ENCODE data around the gene ALDH6A1. TPM values are rescaled to one million over a fixed set of nuclear protein-coding genes. Genes with fewer than 3 reads are reported as not detected.

ALDH6A1 gene
- total and polyA plus RNA-seq, 2 of the 13 experiments (the other 11 are each of a cell fraction or from before 2014, with no cell fraction given): 26.9 to 49.9 TPM

DNA sequence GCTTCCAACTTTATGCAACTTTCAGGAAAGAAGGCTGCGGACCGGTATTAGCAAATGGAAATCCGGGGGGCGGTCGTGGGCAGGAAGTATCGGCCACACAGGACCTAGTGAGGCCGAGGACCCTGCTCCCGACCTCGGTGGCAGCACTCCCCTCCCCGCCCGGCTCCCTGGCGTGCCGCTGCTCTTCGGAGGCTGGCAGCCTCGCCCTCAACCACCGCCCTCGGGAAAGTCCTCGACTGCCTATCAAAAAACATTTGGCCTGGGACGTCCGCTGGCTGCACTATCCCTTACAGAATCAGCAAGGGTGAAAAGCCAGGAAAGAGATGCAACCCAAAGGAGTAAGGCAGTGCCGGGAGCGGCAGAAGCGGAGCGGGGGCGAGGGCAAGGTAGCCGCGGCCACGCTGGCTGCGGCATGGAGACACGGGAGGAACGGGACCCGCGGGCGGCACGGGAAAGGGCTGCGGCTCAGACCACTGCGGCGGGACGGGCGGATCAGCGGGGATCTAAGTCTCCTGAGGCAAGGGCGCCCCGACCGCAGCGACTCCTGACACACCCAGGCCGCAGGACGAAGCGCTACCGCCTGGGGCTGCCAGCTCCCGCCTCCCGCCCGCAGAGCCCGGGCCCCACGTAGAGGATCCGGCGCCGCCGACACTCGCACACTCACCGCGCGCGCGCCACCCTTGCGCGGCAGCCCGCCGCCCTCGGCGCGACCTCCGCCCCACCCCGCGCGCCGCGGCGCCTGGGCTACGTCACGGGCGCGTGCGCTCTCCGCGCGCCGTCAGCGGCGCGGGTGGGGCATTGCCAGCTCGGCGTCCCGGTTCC lies 65.5 kb downstream of the ALDH6A1 start, which contains the start of the genes BBOF1 and ENTPD5 (continued):
- TF ChIP-seq, protein P1, sequence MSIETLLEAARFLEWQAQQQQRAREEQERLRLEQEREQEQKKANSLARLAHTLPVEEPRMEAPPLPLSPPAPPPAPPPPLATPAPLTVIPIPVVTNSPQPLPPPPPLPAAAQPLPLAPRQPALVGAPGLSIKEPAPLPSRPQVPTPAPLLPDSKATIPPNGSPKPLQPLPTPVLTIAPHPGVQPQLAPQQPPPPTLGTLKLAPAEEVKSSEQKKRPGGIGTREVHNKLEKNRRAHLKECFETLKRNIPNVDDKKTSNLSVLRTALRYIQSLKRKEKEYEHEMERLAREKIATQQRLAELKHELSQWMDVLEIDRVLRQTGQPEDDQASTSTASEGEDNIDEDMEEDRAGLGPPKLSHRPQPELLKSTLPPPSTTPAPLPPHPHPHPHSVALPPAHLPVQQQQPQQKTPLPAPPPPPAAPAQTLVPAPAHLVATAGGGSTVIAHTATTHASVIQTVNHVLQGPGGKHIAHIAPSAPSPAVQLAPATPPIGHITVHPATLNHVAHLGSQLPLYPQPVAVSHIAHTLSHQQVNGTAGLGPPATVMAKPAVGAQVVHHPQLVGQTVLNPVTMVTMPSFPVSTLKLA (IDR thresholded peaks at IDR 0.05): no peak
- TF ChIP-seq, protein P2, sequence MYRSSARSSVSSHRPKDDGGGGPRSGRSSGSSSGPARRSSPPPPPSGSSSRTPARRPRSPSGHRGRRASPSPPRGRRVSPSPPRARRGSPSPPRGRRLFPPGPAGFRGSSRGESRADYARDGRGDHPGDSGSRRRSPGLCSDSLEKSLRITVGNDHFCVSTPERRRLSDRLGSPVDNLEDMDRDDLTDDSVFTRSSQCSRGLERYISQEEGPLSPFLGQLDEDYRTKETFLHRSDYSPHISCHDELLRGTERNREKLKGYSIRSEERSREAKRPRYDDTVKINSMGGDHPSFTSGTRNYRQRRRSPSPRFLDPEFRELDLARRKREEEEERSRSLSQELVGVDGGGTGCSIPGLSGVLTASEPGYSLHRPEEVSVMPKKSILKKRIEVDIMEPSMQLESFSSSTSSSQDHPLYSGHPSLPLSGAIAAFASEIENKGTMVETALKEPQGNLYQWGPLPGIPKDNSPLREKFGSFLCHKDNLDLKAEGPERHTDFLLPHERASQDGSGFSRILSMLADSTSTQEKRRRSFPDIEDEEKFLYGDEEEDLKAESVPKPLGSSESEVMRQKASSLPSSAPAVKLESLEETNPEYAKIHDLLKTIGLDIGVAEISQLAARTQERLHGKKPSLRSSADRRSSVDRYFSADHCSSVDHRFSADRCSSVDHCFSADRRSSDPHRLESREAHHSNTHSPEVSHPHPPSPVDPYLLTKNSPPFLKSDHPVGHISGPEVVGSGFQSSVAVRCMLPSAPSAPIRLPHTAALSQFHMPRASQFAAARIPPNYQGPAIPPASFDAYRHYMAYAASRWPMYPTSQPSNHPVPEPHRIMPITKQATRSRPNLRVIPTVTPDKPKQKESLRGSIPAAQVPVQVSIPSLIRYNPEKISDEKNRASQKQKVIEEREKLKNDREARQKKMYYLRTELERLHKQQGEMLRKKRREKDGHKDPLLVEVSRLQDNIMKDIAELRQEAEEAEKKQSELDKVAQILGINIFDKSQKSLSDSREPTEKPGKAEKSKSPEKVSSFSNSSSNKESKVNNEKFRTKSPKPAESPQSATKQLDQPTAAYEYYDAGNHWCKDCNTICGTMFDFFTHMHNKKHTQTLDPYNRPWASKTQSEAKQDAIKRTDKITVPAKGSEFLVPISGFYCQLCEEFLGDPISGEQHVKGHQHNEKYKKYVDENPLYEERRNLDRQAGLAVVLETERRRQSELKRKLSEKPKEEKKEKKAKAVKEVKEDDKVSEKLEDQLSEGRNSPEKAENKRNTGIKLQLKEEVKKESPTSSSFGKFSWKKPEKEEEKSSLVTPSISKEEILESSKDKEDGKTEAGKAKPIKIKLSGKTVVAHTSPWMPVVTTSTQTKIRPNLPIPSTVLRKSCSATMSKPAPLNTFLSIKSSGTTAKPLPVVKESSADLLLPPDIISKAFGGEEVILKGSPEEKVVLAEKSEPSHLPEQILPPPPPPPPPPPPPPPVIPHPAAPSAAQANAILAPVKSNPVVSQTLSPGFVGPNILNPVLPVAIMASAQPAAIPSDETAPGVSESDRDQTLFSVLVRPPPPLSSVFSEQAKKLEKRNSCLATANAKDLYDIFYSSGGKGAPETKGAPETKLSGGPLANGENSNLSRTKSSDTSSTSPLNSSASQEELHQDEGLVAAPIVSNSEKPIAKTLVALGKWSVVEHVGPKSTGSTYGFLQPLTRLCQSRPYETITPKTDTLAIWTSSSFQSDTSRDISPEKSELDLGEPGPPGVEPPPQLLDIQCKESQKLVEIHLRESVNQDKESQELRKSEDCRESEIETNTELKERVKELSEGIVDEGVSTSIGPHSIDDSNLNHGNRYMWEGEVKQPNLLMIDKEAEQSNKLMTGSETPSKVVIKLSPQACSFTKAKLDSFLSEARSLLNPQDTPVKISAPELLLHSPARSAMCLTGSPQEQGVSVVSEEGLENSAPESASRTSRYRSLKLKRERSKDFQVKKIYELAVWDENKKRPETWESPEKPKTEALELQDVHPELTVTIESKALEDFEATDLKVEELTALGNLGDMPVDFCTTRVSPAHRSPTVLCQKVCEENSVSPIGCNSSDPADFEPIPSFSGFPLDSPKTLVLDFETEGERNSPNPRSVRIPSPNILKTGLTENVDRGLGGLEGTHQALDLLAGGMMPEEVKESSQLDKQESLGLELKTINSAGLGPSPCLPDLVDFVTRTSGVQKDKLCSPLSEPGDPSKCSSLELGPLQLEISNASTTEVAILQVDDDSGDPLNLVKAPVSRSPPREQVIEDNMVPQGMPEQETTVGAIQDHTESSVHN (CRISPR knock-in tag; IDR thresholded peaks at IDR 0.05): 0 out of 2 replicates have a peak, but pooled peaks have one; percentile 45
- TF ChIP-seq CREM (IDR thresholded peaks at IDR 0.05) (no peak), CREM (CRISPR knock-in tag; IDR thresholded peaks at IDR 0.05) (no peak), ETV5 (CRISPR knock-in tag; IDR thresholded peaks at IDR 0.05; ENCODE audit: borderline replicate concordance) (peak; percentile 15), ETV6 (CRISPR knock-in tag; conservative IDR thresholded peaks at IDR 0.05) (peak; percentile 33; the same call in 1 of the 2 replicates), AHR (CRISPR knock-in tag; IDR thresholded peaks at IDR 0.05) (peak; percentile 63; the same call in 1 of the 2 replicates), CEBPG (CRISPR knock-in tag; IDR thresholded peaks at IDR 0.05) (no peak)
- TF ChIP-seq, protein P3, sequence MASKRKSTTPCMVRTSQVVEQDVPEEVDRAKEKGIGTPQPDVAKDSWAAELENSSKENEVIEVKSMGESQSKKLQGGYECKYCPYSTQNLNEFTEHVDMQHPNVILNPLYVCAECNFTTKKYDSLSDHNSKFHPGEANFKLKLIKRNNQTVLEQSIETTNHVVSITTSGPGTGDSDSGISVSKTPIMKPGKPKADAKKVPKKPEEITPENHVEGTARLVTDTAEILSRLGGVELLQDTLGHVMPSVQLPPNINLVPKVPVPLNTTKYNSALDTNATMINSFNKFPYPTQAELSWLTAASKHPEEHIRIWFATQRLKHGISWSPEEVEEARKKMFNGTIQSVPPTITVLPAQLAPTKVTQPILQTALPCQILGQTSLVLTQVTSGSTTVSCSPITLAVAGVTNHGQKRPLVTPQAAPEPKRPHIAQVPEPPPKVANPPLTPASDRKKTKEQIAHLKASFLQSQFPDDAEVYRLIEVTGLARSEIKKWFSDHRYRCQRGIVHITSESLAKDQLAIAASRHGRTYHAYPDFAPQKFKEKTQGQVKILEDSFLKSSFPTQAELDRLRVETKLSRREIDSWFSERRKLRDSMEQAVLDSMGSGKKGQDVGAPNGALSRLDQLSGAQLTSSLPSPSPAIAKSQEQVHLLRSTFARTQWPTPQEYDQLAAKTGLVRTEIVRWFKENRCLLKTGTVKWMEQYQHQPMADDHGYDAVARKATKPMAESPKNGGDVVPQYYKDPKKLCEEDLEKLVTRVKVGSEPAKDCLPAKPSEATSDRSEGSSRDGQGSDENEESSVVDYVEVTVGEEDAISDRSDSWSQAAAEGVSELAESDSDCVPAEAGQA (IDR thresholded peaks at IDR 0.05; ENCODE audit: low read depth): peak; percentile 70; the same call in 1 of the 2 replicates
- TF ChIP-seq, protein P3 (CRISPR knock-in tag; IDR thresholded peaks at IDR 0.05; ENCODE audit: borderline replicate concordance): no peak
- TF ChIP-seq, protein P4, sequence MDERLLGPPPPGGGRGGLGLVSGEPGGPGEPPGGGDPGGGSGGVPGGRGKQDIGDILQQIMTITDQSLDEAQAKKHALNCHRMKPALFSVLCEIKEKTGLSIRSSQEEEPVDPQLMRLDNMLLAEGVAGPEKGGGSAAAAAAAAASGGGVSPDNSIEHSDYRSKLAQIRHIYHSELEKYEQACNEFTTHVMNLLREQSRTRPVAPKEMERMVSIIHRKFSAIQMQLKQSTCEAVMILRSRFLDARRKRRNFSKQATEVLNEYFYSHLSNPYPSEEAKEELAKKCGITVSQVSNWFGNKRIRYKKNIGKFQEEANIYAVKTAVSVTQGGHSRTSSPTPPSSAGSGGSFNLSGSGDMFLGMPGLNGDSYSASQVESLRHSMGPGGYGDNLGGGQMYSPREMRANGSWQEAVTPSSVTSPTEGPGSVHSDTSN (CRISPR knock-in tag; IDR thresholded peaks at IDR 0.05): no peak

All from HepG2 (cell line).